ENCODE results near the gene S100A3.
"Not testable (repeated sequence)": the region's sequence is repeated elsewhere in the genome, so short reads cannot be mapped to it uniquely, and the experiment has no call there.

GRCh38 chr1:153562021-153562420 is 13.0 kb upstream of the S100A3 start:
- TF ChIP-seq CTCF (conservative IDR thresholded peaks at IDR 0.05); EZH2 (IDR thresholded peaks at IDR 0.05; ENCODE audit: low read depth): not testable (repeated sequence)
